Breast epithelium (tissue), 4 donors: Measurements from ENCODE around the gene MED8. TPM values are rescaled to one million over a fixed set of nuclear protein-coding genes. Genes with fewer than 3 reads are reported as not detected.

Experiments
- DNase-seq, 2 donors: peaks; one replicate each; pipeline ENCODE4 v3.0.0-alpha.2; 2019; ENCODE audit warnings: low spot score in 2 of 2
- H3K27ac ChIP-seq, 2 donors: fragments of 200-600 bp; sonication (generic) in 1 of 2; one replicate each; pipeline ENCODE4 v1.5.1; 2016 to 2019; ENCODE audit warnings: mild to moderate bottlenecking in 1 of 2
- H3K27me3 ChIP-seq, 2 donors: fragments of 200-600 bp; sonication (generic) in 1 of 2; one replicate each; pipeline versions ENCODE4 v1.5.1 to v1.6.0; 2017 to 2019; ENCODE audit warnings: control low read depth in 1 of 2, mild to moderate bottlenecking in 1 of 2
- H3K36me3 ChIP-seq: fragments of 200-600 bp; one replicate; pipeline ENCODE4 v1.5.1; 2019
- H3K4me1 ChIP-seq, 2 donors: fragments of 200-600 bp; sonication (generic); one replicate each; pipeline ENCODE4 v1.5.1; 2016 to 2019; ENCODE audit warnings: control low read depth in 1 of 2
- H3K4me3 ChIP-seq, 3 donors: fragments of 200-600 bp; sonication (generic); 1 replicate in 2 of 3; 2 replicates in 1 of 3; pipeline ENCODE4 v1.5.1; 2016 to 2019; ENCODE audit warnings: mild to moderate bottlenecking in 3 of 3, moderate library complexity in 2 of 3
- H3K9me3 ChIP-seq, 2 donors: fragments of 200-600 bp; sonication (generic) in 1 of 2; one replicate each; pipeline ENCODE4 v1.5.1; 2016 to 2019; ENCODE audit warnings: control low read depth in 1 of 2
- POLR2A ChIP-seq: fragments of 450-650 bp; IDR thresholded peaks from one replicate; pipeline ENCODE4 v1.6.1; 2016; ENCODE audit warnings: antibody characterized with exemption, mild to moderate bottlenecking, moderate library complexity
- POLR2AphosphoS5 ChIP-seq, 3 donors: sonication (generic); formaldehyde crosslinking; IDR thresholded peaks; one replicate each; pipeline ENCODE4 v1.6.1; 2017; ENCODE audit warnings: antibody characterized with exemption in 3 of 3
- intact Hi-C: fragments of 100-400 bp; cut with DNase I; formaldehyde crosslinking; loops from one replicate; pipeline ENCODE4 v1.15.1; 2023; ENCODE audit warnings: low total_unique reads
- total RNA-seq, 3 donors: library from RNA; depleted of rRNA; stranded (reverse); fragments of >200 nt; gene quantifications; one replicate each; pipeline ENCODE4 v1.1.0, GENCODE V29; 2016
- TF ChIP-seq, protein P1 (sequence below), 3 donors: fragments of 450-650 bp; IDR thresholded peaks; one replicate each; pipeline ENCODE4 v1.5.1; 2016 to 2017; ENCODE audit warnings: antibody characterized with exemption in 3 of 3, mild to moderate bottlenecking in 3 of 3, moderate library complexity in 3 of 3

Gene MED8
- total RNA-seq, 3 donors from 2014 or later = 38.3 to 42.9 (median 38.8) TPM

GRCh38 chr1:43354471-43354870 is 35.1 kb downstream of the MED8 start:
- TF ChIP-seq, protein P1, sequence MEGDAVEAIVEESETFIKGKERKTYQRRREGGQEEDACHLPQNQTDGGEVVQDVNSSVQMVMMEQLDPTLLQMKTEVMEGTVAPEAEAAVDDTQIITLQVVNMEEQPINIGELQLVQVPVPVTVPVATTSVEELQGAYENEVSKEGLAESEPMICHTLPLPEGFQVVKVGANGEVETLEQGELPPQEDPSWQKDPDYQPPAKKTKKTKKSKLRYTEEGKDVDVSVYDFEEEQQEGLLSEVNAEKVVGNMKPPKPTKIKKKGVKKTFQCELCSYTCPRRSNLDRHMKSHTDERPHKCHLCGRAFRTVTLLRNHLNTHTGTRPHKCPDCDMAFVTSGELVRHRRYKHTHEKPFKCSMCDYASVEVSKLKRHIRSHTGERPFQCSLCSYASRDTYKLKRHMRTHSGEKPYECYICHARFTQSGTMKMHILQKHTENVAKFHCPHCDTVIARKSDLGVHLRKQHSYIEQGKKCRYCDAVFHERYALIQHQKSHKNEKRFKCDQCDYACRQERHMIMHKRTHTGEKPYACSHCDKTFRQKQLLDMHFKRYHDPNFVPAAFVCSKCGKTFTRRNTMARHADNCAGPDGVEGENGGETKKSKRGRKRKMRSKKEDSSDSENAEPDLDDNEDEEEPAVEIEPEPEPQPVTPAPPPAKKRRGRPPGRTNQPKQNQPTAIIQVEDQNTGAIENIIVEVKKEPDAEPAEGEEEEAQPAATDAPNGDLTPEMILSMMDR (IDR thresholded peaks at IDR 0.05) = no peak
- TF ChIP-seq POLR2A (no peak), POLR2AphosphoS5 (IDR thresholded peaks at IDR 0.05) (no peak)
- intact Hi-C loops = no loop called here

GRCh38 chr1:43352881-43353280 is 36.7 kb downstream of the MED8 start:
- Histone ChIP-seq H3K36me3 (no peaks in the 10 kb centered on the region), H3K4me3 (no peak overlapping the region), H3K9me3 (no peaks in the 10 kb centered on the region), H3K27me3 (no peaks in the 10 kb centered on the region), H3K27ac (no peak overlapping the region), H3K4me1 (peaks cover 0 to 3% of the 10 kb centered on the region in 2 donors)
- DNase-seq = no peak
- intact Hi-C loops = no loop called here
- TF ChIP-seq POLR2A = no peak
- TF ChIP-seq POLR2AphosphoS5 (IDR thresholded peaks at IDR 0.05) = no peak
- TF ChIP-seq, protein P1 (IDR thresholded peaks at IDR 0.05) = no peak

More at GRCh38 chr1:43354471-43354870, 35.1 kb downstream of the MED8 start:
- Histone ChIP-seq H3K4me1 (peaks cover 3% of the 10 kb centered on the region in 2 donors), H3K36me3 (no peaks in the 10 kb centered on the region), H3K4me3 (no peak overlapping the region), H3K9me3 (no peaks in the 10 kb centered on the region), H3K27ac (no peak overlapping the region), H3K27me3 (no peaks in the 10 kb centered on the region)
- DNase-seq = no peak

- intact Hi-C loops = no loop called here
- Histone ChIP-seq H3K36me3 (no peaks in the 10 kb centered on the region), H3K27ac (no peak overlapping the region), H3K4me3 (no peak overlapping the region), H3K9me3 (no peaks in the 10 kb centered on the region), H3K4me1 (no peaks in the 10 kb centered on the region), H3K27me3 (no peaks in the 10 kb centered on the region)
- no peak for DNase-seq
- TF ChIP-seq, protein P1 (IDR thresholded peaks at IDR 0.05) = no peak
- TF ChIP-seq POLR2AphosphoS5 (IDR thresholded peaks at IDR 0.05) = no peak
- no peak for TF ChIP-seq POLR2A
These were observed 37.3 kb downstream of the MED8 start for GRCh38 chr1:43352351-43352705.

DNA sequence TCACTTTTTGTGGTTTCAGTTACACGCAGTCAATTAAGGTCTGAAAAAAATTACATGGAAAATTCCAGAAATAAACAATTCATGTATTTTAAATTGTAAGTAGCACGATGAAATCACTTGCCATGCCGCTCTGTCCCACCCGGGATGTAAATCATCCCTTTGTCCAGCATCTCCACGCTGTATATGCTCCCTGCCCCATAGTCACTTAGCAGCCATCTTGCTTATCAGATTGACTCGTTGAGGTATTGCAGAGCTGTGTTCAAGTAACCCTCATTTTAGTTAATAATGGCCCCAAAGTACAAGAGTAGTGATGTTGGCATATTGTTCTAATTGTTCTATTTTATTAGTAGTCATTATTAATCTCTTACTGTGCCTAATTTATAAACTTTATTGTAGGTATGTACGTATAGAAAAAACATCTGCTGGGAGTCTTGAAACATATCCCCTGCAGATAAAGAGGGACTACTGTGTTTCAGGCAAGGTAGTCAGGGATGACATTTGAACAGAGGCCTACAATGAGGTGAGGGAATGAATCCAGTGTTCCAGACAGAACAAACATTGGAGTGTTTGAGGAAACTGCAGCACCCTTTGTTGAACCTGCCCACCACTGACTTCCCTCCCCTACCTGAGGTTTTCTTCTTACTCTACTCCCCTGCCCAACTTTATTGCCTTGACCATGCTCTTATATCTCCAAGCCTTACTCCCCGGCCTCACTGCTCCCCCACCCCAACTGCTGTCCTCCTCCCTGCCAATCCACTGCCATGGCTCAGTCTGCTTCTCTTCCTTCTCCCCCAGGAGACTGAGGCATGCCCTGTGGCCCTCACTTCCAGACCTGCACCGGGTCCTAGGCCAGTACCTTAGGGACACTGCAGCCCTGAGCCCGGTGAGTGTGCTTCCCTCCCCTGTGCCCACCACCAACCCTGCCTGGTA is 37.9 kb downstream of the MED8 start:
- Histone ChIP-seq H3K9me3 (no peaks in the 10 kb centered on the region), H3K4me3 (no peak overlapping the region), H3K4me1 (no peaks in the 10 kb centered on the region), H3K27me3 (no peaks in the 10 kb centered on the region), H3K36me3 (no peaks in the 10 kb centered on the region), H3K27ac (no peak overlapping the region)
- no peak for DNase-seq
- TF ChIP-seq POLR2AphosphoS5 (IDR thresholded peaks at IDR 0.05) (no peak), POLR2A (no peak)
- TF ChIP-seq, protein P1 (IDR thresholded peaks at IDR 0.05) = no peak
- intact Hi-C loops = no loop called here

GRCh38 chr1:43350976-43351375 is 38.6 kb downstream of the MED8 start:
- intact Hi-C loops = no loop called here
- TF ChIP-seq POLR2A (no peak), POLR2AphosphoS5 (IDR thresholded peaks at IDR 0.05) (no peak)
- TF ChIP-seq, protein P1 (IDR thresholded peaks at IDR 0.05) = no peak
- Histone ChIP-seq H3K9me3 (no peaks in the 10 kb centered on the region), H3K4me1 (no peaks in the 10 kb centered on the region), H3K27ac (no peak overlapping the region), H3K36me3 (no peaks in the 10 kb centered on the region), H3K4me3 (no peak overlapping the region), H3K27me3 (no peaks in the 10 kb centered on the region)
- no peak for DNase-seq
